Measurements from ENCODE around the gene ATXN1. TPM values are rescaled to one million over a fixed set of nuclear protein-coding genes. Genes with fewer than 3 reads are reported as not detected.

The ATXN1 gene
- polyA plus RNA-seq, 12 donors: 13.3 to 51.7 (median 17.6) TPM

- DNase-seq: no peak
Measured at GRCh38 chr6:16700916-16701234, 60.4 kb downstream of the ATXN1 start.

- no peak for DNase-seq
Measured at GRCh38 chr6:16700202-16700915, 60.9 kb downstream of the ATXN1 start.

- no peak for DNase-seq
Measured at GRCh38 chr6:16698997-16699868, 62.0 kb downstream of the ATXN1 start.

GRCh38 chr6:16698162-16698533, 63.1 kb downstream of the ATXN1 start:
- no peak for DNase-seq

- DNase-seq: no peak
Measured at GRCh38 chr6:16697437-16698161, 63.7 kb downstream of the ATXN1 start.

- DNase-seq: no peak
Measured at GRCh38 chr6:16696496-16696895, 64.8 kb downstream of the ATXN1 start.

GRCh38 chr6:16694781-16695578, 66.3 kb downstream of the ATXN1 start:
- no peak for DNase-seq

- DNase-seq: no peak
Measured at GRCh38 chr6:16691324-16691723, 69.9 kb downstream of the ATXN1 start.

GRCh38 chr6:16690608-16691142, 70.6 kb downstream of the ATXN1 start:
- DNase-seq: no peak

- no peak for DNase-seq
Measured at GRCh38 chr6:16689788-16690607, 71.3 kb downstream of the ATXN1 start.

- no peak for DNase-seq
Measured at GRCh38 chr6:16688984-16689636, 72.2 kb downstream of the ATXN1 start.

GRCh38 chr6:16688436-16688835, 72.8 kb downstream of the ATXN1 start:
- DNase-seq: no peak

- no peak for DNase-seq
Measured at GRCh38 chr6:16687045-16687444, 74.2 kb downstream of the ATXN1 start.

GRCh38 chr6:16684896-16685554, 76.2 kb downstream of the ATXN1 start:
- DNase-seq: no peak

- DNase-seq: no peak
Measured at GRCh38 chr6:16684195-16684689, 77.0 kb downstream of the ATXN1 start.

GRCh38 chr6:16683641-16684194, 77.5 kb downstream of the ATXN1 start:
- no peak for DNase-seq

- DNase-seq: no peak
Measured at GRCh38 chr6:16681260-16681873, 79.9 kb downstream of the ATXN1 start.

- DNase-seq: no peak
Measured at GRCh38 chr6:16679050-16679449, 82.2 kb downstream of the ATXN1 start.

- DNase-seq: no peak
Measured at GRCh38 chr6:16677458-16677857, 83.8 kb downstream of the ATXN1 start.
